Thoracic aorta (tissue), 2 donors: Measurements from ENCODE around the gene SUSD4. TPM values are rescaled to one million over a fixed set of nuclear protein-coding genes. Genes with fewer than 3 reads are reported as not detected.

Source experiments
- ATAC-seq: fragments of 150-250 bp; one replicate; pipeline ENCODE4 v1.8.0; 2017; ENCODE audit warnings: low read depth; ENCODE audit not compliant: insufficient number of reproducible peaks, low FRiP score
- DNase-seq: peaks from one replicate; pipeline ENCODE4 v3.0.0-alpha.2; 2020; ENCODE audit warnings: low spot score
- H3K27ac ChIP-seq, 2 donors: fragments of 200-600 bp; sonication (generic); 1 replicate in 1 of 2; 2 replicates in 1 of 2; pipeline ENCODE4 v1.5.1; 2016; ENCODE audit warnings: mild to moderate bottlenecking in 2 of 2, moderate library complexity in 2 of 2
- H3K27me3 ChIP-seq: fragments of 200-600 bp; sonication (generic); replicated peaks from 2 replicates; pipeline ENCODE4 v1.6.0; 2016; ENCODE audit warnings: mild to moderate bottlenecking; ENCODE audit not compliant: insufficient read depth
- H3K36me3 ChIP-seq: fragments of 200-600 bp; sonication (generic); one replicate; pipeline ENCODE4 v1.5.1; 2016
- H3K4me1 ChIP-seq, 2 donors: fragments of 200-600 bp; sonication (generic); 1 replicate in 1 of 2; 2 replicates in 1 of 2; pipeline versions ENCODE4 v1.5.1 to v1.6.0; 2016; ENCODE audit warnings: low read depth in 2 of 2, mild to moderate bottlenecking in 1 of 2; ENCODE audit not compliant: control insufficient read depth in 1 of 2
- H3K4me3 ChIP-seq: fragments of 200-600 bp; sonication (generic); 2 replicates; pipeline ENCODE4 v1.5.1; 2016; ENCODE audit warnings: mild to moderate bottlenecking
- H3K9me3 ChIP-seq: fragments of 200-600 bp; sonication (generic); 2 replicates; pipeline ENCODE4 v1.5.1; 2016
- total RNA-seq, 2 donors: library from RNA; depleted of rRNA; stranded (reverse); fragments of >200 nt; gene quantifications; one replicate each; pipeline versions ENCODE4 v1.1.0 to v1.2.3, GENCODE V29; 2016
- TF ChIP-seq, protein P1 (sequence below): fragments of 200-600 bp; sonication (generic); IDR thresholded peaks from one replicate; pipeline ENCODE4 v1.5.1; 2019; ENCODE audit warnings: antibody characterized with exemption

SUSD4 gene
- total RNA-seq, 2 donors from 2014 or later, result 1.6 TPM; not detected in 1

DNA sequence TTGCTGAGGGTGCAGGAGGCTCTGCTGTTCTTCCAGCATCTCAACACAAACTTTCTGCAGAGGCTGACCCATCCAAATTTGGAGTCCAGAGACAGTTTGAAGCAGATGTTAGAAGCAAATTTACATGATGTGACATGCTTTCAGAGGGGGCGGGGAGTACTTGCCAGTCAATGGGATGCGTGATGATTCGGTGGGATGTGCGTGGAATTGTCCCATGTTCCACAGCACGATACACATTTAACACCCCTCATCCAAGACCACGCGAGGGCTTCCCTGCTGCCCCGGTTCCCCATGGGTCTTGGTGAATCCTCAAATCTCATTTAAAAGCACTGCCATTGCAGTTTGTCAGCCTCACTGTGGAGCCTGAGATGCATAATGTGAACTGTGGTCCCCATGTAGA, 142.3 kb downstream of the SUSD4 start:
- DNase-seq (no peak), ATAC-seq (no peak)
- H3K4me3 ChIP-seq, result no peak overlapping the region
- TF ChIP-seq, protein P1, sequence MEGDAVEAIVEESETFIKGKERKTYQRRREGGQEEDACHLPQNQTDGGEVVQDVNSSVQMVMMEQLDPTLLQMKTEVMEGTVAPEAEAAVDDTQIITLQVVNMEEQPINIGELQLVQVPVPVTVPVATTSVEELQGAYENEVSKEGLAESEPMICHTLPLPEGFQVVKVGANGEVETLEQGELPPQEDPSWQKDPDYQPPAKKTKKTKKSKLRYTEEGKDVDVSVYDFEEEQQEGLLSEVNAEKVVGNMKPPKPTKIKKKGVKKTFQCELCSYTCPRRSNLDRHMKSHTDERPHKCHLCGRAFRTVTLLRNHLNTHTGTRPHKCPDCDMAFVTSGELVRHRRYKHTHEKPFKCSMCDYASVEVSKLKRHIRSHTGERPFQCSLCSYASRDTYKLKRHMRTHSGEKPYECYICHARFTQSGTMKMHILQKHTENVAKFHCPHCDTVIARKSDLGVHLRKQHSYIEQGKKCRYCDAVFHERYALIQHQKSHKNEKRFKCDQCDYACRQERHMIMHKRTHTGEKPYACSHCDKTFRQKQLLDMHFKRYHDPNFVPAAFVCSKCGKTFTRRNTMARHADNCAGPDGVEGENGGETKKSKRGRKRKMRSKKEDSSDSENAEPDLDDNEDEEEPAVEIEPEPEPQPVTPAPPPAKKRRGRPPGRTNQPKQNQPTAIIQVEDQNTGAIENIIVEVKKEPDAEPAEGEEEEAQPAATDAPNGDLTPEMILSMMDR, result no peak
- no peaks in the 10 kb centered on the region for H3K27me3 ChIP-seq
- H3K36me3 ChIP-seq, result no peaks in the 10 kb centered on the region
- peaks cover 8% of the 10 kb centered on the region for H3K9me3 ChIP-seq
- no peaks in the 10 kb centered on the region for H3K4me1 ChIP-seq
- H3K27ac ChIP-seq, result no peak overlapping the region

DNA sequence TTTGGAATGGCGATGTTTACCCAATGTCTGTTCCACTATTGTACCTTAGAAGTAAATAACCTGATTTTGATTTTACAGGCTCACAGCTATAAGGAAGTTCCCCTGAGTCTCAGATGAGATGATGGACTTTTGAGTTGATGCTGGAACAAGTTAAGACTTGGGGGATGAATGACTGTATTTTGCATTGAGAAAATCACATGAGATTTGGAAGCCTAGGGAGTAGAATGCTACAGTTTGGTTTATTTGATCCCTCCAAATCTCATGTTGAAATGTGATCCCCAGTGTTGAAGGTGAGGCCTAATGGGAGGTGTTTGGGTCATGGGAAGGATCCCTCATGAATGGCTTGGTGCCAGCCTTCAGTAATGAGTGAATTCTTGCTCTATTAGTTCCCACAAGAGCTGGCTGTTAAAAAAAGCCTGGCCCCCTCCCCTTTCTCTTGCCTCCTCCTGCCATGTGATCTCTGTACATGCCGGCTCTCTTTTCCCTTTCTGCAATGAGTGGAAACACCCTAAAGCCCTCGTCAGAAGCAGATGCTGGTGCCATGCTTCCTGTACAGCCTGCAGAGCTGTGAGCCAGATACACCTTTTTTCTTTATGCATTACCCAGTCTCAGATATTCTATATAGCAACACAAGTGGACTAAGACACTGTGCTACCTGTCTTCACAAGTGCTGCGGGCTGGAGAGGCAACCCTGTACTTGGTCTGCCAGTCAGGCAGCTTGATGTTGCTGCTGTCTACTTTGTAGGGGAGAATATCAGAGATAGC, 143.9 kb downstream of the SUSD4 start:
- no peaks in the 10 kb centered on the region for H3K4me1 ChIP-seq
- TF ChIP-seq, protein P1, result no peak
- no peak overlapping the region for H3K4me3 ChIP-seq
- peaks cover 8% of the 10 kb centered on the region for H3K9me3 ChIP-seq
- ATAC-seq (no peak), DNase-seq (no peak)
- H3K27me3 ChIP-seq, result no peaks in the 10 kb centered on the region
- no peak overlapping the region for H3K27ac ChIP-seq
- no peaks in the 10 kb centered on the region for H3K36me3 ChIP-seq

DNA sequence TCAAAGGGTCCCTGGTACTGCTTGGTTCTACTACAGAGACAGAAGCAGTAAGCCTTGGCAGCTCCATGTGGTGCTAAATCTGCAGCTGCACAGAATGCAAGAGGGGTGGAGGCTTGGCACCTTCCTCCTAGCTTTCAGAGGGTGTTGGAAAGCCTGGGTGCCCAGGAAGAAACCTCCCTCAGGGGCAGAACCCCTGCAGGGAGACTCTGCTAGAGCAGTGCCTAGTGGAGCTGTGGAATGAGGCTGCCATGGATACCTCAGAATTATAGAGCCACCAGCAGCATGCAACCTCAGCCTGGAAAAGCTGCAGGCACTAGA, 144.7 kb downstream of the SUSD4 start:
- DNase-seq, result no peak
- TF ChIP-seq, protein P1, result no peak
- peaks cover 8% of the 10 kb centered on the region for H3K9me3 ChIP-seq

DNA sequence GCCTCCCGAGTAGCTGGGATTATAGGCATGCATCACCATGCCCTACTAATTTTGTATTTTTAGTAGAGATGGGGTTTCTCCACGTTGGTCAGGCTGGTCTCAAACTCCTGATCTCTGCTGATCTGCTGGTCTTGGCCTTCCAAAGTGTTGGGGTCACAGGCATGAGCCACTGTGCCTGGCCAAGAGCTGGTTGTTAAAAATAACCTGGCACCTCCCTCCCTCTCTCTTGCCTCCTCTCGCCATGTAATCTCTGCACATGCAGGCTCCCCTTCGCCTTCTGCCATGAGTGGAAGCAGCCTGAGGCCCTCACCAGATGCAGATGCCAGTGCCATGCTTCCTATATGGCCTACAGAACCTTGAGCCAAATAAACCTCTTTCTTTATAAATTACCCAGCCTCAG, 146.2 kb downstream of the SUSD4 start:
- no peaks in the 10 kb centered on the region for H3K4me1 ChIP-seq
- peaks cover 8% of the 10 kb centered on the region for H3K9me3 ChIP-seq
- ATAC-seq, result no peak
- H3K36me3 ChIP-seq, result no peaks in the 10 kb centered on the region
- H3K27me3 ChIP-seq, result no peaks in the 10 kb centered on the region
- no peak overlapping the region for H3K4me3 ChIP-seq
- no peak overlapping the region for H3K27ac ChIP-seq
- TF ChIP-seq, protein P1, result no peak
- DNase-seq, result no peak

More for the DNA sequence above, 144.7 kb downstream of the SUSD4 start:
- H3K27ac ChIP-seq, result no peak overlapping the region
- no peaks in the 10 kb centered on the region for H3K4me1 ChIP-seq
- H3K4me3 ChIP-seq, result no peak overlapping the region
- H3K36me3 ChIP-seq, result no peaks in the 10 kb centered on the region
- no peak for ATAC-seq
- H3K27me3 ChIP-seq, result no peaks in the 10 kb centered on the region

DNA sequence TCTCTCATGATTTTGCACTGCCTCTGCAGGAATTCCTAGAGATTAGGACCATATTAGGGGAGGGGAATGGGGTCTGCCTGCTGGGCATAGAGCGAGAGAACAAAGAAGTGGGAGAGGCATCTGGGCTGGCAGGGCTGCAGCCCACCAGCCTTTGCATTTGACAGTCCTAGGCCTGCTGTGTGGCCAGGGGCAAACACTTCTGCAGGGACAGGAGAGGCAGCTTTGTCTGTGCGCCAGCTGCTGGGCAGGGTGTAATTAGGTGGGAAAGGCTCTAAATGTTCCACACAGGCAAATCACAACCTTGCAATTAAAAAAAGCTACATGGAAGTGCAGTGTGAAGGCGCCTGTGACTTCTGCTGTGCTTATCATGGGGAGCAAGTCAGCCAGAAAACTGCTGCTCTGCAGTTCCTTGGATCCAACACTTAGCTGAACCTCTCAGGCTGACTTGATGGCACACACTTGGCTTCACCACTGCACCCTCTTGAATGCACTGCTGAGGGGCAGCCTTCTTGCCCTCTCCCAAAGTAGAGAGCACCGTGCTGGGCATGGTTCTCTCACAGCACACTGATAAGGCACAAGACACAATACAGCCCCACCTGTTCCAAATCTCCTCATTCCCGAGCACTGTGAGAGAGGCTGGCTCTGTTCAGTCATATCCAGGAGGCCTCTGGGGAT, 147.3 kb downstream of the SUSD4 start:
- TF ChIP-seq, protein P1, result no peak
- DNase-seq, result no peak
- Histone ChIP-seq H3K27me3 (no peaks in the 10 kb centered on the region), H3K36me3 (no peaks in the 10 kb centered on the region), H3K27ac (no peak overlapping the region), H3K9me3 (peaks cover 8% of the 10 kb centered on the region), H3K4me3 (no peak overlapping the region), H3K4me1 (no peaks in the 10 kb centered on the region)
- ATAC-seq, result no peak
